ENCODE data around the gene LIMA1. TPM values are rescaled to one million over a fixed set of nuclear protein-coding genes. Genes with fewer than 3 reads are reported as not detected.

The LIMA1 gene
- total RNA-seq, 1 donor from 2014 or later = 81.1 TPM

GRCh38 chr12:50132505-50133135 is 150.7 kb downstream of the LIMA1 start:
- no peak for ATAC-seq
- intact Hi-C loops (cut with DNase I) = no loop called here
- peaks cover 87% of the 10 kb centered on the region for H3K36me3 ChIP-seq
- H3K4me3 ChIP-seq = no peak overlapping the region
- no peak for DNase-seq
- no peaks in the 10 kb centered on the region for H3K27me3 ChIP-seq
- H3K4me1 ChIP-seq = no peaks in the 10 kb centered on the region
- no peak overlapping the region for H3K27ac ChIP-seq
- TF ChIP-seq CTCF (IDR thresholded peaks at IDR 0.05) = peak; percentile 45
- no peaks in the 10 kb centered on the region for H3K9me3 ChIP-seq

- Histone ChIP-seq H3K27ac (no peak overlapping the region), H3K4me3 (no peak overlapping the region), H3K9me3 (no peaks in the 10 kb centered on the region), H3K4me1 (no peaks in the 10 kb centered on the region), H3K36me3 (peaks cover 76% of the 10 kb centered on the region), H3K27me3 (no peaks in the 10 kb centered on the region)
- DNase-seq (no peak), ATAC-seq (no peak)
- no peak for TF ChIP-seq CTCF (IDR thresholded peaks at IDR 0.05)
- intact Hi-C loops (cut with DNase I) = no loop called here
Measured at GRCh38 chr12:50129290-50129689, 154.0 kb downstream of the LIMA1 start.

- DNase-seq (no peak), ATAC-seq (no peak)
- Histone ChIP-seq H3K9me3 (no peaks in the 10 kb centered on the region), H3K36me3 (peaks cover 73% of the 10 kb centered on the region), H3K27ac (no peak overlapping the region), H3K4me1 (no peaks in the 10 kb centered on the region), H3K4me3 (no peak overlapping the region), H3K27me3 (no peaks in the 10 kb centered on the region)
- TF ChIP-seq CTCF (IDR thresholded peaks at IDR 0.05) = no peak
- intact Hi-C loops (cut with DNase I) = no loop called here
Measured at GRCh38 chr12:50127546-50127945, 155.8 kb downstream of the LIMA1 start.

Small RNA genes lying within 50 kb of the gene (microRNA-seq; reads per million reads assigned to microRNA genes)
- gene MIR1293 (ENCODE audit: borderline microRNAs expressed) = not detected

Other genes with a start within 250 kb of the LIMA1 start
- 0.35 TPM for gene ASIC1, start 225.9 kb downstream of the LIMA1 start, total RNA-seq
- 44.0 TPM for gene SMARCD1, start 198.2 kb downstream of the LIMA1 start, total RNA-seq
- gene GPD1, start 179.5 kb downstream of the LIMA1 start, total RNA-seq = 32.9 TPM
- 68.5 TPM for gene COX14, start 171.3 kb downstream of the LIMA1 start, total RNA-seq
- gene CERS5, start 116.2 kb downstream of the LIMA1 start, total RNA-seq = 33.2 TPM
- gene FAM186A, start 113.1 kb upstream of the LIMA1 start, total RNA-seq = not detected
- 63.6 TPM for gene LARP4, start 117.4 kb upstream of the LIMA1 start, total RNA-seq
- 28.6 TPM for gene DIP2B, start 221.5 kb upstream of the LIMA1 start, total RNA-seq